PC-3 (cell line): Measurements from ENCODE around the gene PCDHGA5. TPM values are rescaled to one million over a fixed set of nuclear protein-coding genes. Genes with fewer than 3 reads are reported as not detected.
"Not testable (repeated sequence)": the region's sequence is repeated elsewhere in the genome, so short reads cannot be mapped to it uniquely, and the experiment has no call there.

Experiments
- ATAC-seq: fragments of 200-7000 bp; cut with Tn5 transposase; 2 replicates; pipeline ENCODE4 v1.9.1; 2020; ENCODE audit warnings: mild to moderate bottlenecking, moderate library complexity
- BruUV-seq: library from RNA; stranded (reverse); fragments of 400-500 nt; replicated peaks from 2 replicates; lab custom pipeline; 2021; lab: Mats Ljungman, UMichigan
- CTCF ChIA-PET: fragments of 300-600 bp; sonication (Branson Sonifier 250); formaldehyde crosslinking; loops from one replicate; lab custom pipeline; 2022; ENCODE audit warnings: antibody characterized with exemption; lab: Charles Lee
- POLR2A ChIA-PET: fragments of 300-600 bp; sonication (Branson Sonifier 250); formaldehyde crosslinking; loops from one replicate; lab custom pipeline; 2022; ENCODE audit warnings: antibody characterized with exemption; ENCODE audit not compliant: unreplicated experiment; lab: Charles Lee
- DNase-seq: peaks from one replicate; pipeline ENCODE4 v3.0.0-alpha.2; 2015
- H2AFZ ChIP-seq: fragments of 300-600 bp; sonication (generic); 2 replicates; pipeline ENCODE4 v1.6.0; 2016; ENCODE audit warnings: antibody characterized with exemption, low read length
- H3F3A ChIP-seq: fragments of 300-600 bp; sonication (generic); one replicate; pipeline ENCODE4 v1.6.0; 2017; ENCODE audit warnings: antibody characterized with exemption, low read length, control low read depth, mild to moderate bottlenecking; ENCODE audit not compliant: unreplicated experiment
- H3K27ac ChIP-seq: fragments of 300-600 bp; sonication (generic); 2 replicates; pipeline ENCODE4 v1.5.1; 2016; ENCODE audit warnings: mild to moderate bottlenecking, low read length
- H3K27me3 ChIP-seq: fragments of 300-600 bp; sonication (generic); 2 replicates; pipeline ENCODE4 v1.6.1; 2016; ENCODE audit warnings: low read length, mixed read lengths
- H3K36me3 ChIP-seq: fragments of 300-600 bp; sonication (generic); 2 replicates; pipeline ENCODE4 v1.6.1; 2016; ENCODE audit warnings: low read depth, mixed run types, low read length, mixed read lengths
- H3K4me1 ChIP-seq: fragments of 300-600 bp; sonication (generic); 2 replicates; pipeline ENCODE4 v1.5.1; 2016; ENCODE audit warnings: low read length; ENCODE audit not compliant: insufficient read depth
- H3K4me2 ChIP-seq: fragments of 300-600 bp; sonication (generic); 2 replicates; pipeline ENCODE4 v1.6.0; 2016; ENCODE audit warnings: low read length
- H3K4me3 ChIP-seq: fragments of 300-600 bp; sonication (generic); 2 replicates; pipeline ENCODE4 v1.5.1; 2016; ENCODE audit warnings: mild to moderate bottlenecking, low read length, mixed read lengths
- H3K79me2 ChIP-seq: fragments of 300-600 bp; sonication (generic); 2 replicates; pipeline ENCODE4 v1.6.1; 2017; ENCODE audit warnings: low read length, mixed read lengths
- H3K9ac ChIP-seq: fragments of 300-600 bp; sonication (generic); 2 replicates; pipeline ENCODE4 v1.6.0; 2016; ENCODE audit warnings: mild to moderate bottlenecking, low read length
- H3K9me2 ChIP-seq: fragments of 300-600 bp; sonication (generic); replicated peaks from 2 replicates; pipeline ENCODE4 v1.6.1; 2016; ENCODE audit warnings: mixed run types, low read length, mixed read lengths
- H3K9me3 ChIP-seq: fragments of 300-600 bp; sonication (generic); 2 replicates; pipeline ENCODE4 v1.6.1; 2016; ENCODE audit warnings: low read length, mixed read lengths
- H4K20me1 ChIP-seq: fragments of 300-600 bp; sonication (generic); 2 replicates; pipeline ENCODE4 v1.6.1; 2016; ENCODE audit warnings: low read length, mixed read lengths
- EZH2 ChIP-seq: fragments of 300-600 bp; sonication (generic); IDR thresholded peaks from one replicate; pipeline ENCODE4 v1.6.1; 2017; ENCODE audit warnings: antibody characterized with exemption, mild to moderate bottlenecking, low read length; ENCODE audit not compliant: unreplicated experiment
- EZH2phosphoT487 ChIP-seq: fragments of 300-600 bp; sonication (generic); IDR thresholded peaks from 2 replicates; pipeline ENCODE4 v1.6.1; 2018; ENCODE audit warnings: mild to moderate bottlenecking, antibody characterized with exemption, low read length, borderline replicate concordance
- intact Hi-C: fragments of 100-400 bp; cut with micrococcal nuclease; formaldehyde crosslinking; loops from 2 replicates; pipeline ENCODE4 v1.9.0; 2023
- total RNA-seq: library from RNA; depleted of rRNA; stranded (reverse); fragments of >200 nt; gene quantifications from 2 replicates; pipeline ENCODE4 v1.2.3, GENCODE V29; 2014
- TF ChIP-seq, protein P1 (sequence below): fragments of 300-600 bp; sonication (generic); conservative IDR thresholded peaks from 2 replicates; pipeline ENCODE4 v1.5.1; 2017; ENCODE audit warnings: antibody characterized with exemption, low read depth, mild to moderate bottlenecking, low read length

PCDHGA5 gene
- total RNA-seq, 1 experiment from 2014 or later: 0.98 TPM

- Histone ChIP-seq H3K9me2 (no peaks in the 10 kb centered on the region), H4K20me1 (no peaks in the 10 kb centered on the region), H3K79me2 (no peaks in the 10 kb centered on the region), H3K4me1 (no peaks in the 10 kb centered on the region), H3K4me3 (peak within 1 kb of the TSS; percentile 43), H3F3A (no peaks in the 10 kb centered on the region), H3K4me2 (peak within 1 kb of the TSS; percentile 43), H3K27ac (no peak within 1 kb of the TSS), H2AFZ (peak within 1 kb of the TSS; percentile 80), H3K9me3 (0 out of 2 replicates have a peak, but pooled peaks cover 6% of the 10 kb centered on the region), H3K9ac (no peak within 1 kb of the TSS), H3K36me3 (no peaks in the 10 kb centered on the region), H3K27me3 (no peaks in the 10 kb centered on the region)
- DNase-seq: peak; percentile 26
- POLR2A ChIA-PET: no interaction called here
- CTCF ChIA-PET: interaction anchor here (0.5 to 1.2 kb wide), 8 partner anchors 26 to 236 kb away, joined by 3 to 9 read pairs (median 4); no protein-coding TSS in a partner anchor
- intact Hi-C loops: loop anchor here (1.0 kb wide), 1 partner anchor 194 kb away; no protein-coding TSS in a partner anchor
- TF ChIP-seq EZH2phosphoT487 (no peak), EZH2 (no peak)
- TF ChIP-seq, protein P1, sequence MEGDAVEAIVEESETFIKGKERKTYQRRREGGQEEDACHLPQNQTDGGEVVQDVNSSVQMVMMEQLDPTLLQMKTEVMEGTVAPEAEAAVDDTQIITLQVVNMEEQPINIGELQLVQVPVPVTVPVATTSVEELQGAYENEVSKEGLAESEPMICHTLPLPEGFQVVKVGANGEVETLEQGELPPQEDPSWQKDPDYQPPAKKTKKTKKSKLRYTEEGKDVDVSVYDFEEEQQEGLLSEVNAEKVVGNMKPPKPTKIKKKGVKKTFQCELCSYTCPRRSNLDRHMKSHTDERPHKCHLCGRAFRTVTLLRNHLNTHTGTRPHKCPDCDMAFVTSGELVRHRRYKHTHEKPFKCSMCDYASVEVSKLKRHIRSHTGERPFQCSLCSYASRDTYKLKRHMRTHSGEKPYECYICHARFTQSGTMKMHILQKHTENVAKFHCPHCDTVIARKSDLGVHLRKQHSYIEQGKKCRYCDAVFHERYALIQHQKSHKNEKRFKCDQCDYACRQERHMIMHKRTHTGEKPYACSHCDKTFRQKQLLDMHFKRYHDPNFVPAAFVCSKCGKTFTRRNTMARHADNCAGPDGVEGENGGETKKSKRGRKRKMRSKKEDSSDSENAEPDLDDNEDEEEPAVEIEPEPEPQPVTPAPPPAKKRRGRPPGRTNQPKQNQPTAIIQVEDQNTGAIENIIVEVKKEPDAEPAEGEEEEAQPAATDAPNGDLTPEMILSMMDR: peak; percentile 49
- ATAC-seq: peak; percentile 67
- BruUV-seq: TSS peak; percentile 42
Measured at GRCh38 chr5:141330299-141331080, 33.5 kb upstream of the PCDHGA5 start, which contains the start of gene PCDHGA1. Gene PCDHGA1 (plus strand): TSS chr5:141330514.

- H3K9me3 ChIP-seq, H3K4me3 ChIP-seq, CTCF ChIA-PET, H4K20me1 ChIP-seq, H3F3A ChIP-seq, H3K27ac ChIP-seq, H3K27me3 ChIP-seq, BruUV-seq, H3K9ac ChIP-seq, H2AFZ ChIP-seq, H3K9me2 ChIP-seq, H3K4me2 ChIP-seq, H3K36me3 ChIP-seq, intact Hi-C loops, ATAC-seq, DNase-seq, H3K79me2 ChIP-seq, H3K4me1 ChIP-seq, POLR2A ChIA-PET: not testable (repeated sequence)
Measured at GRCh38 chr5:141332571-141332970, 31.4 kb upstream of the PCDHGA5 start.

DNA sequence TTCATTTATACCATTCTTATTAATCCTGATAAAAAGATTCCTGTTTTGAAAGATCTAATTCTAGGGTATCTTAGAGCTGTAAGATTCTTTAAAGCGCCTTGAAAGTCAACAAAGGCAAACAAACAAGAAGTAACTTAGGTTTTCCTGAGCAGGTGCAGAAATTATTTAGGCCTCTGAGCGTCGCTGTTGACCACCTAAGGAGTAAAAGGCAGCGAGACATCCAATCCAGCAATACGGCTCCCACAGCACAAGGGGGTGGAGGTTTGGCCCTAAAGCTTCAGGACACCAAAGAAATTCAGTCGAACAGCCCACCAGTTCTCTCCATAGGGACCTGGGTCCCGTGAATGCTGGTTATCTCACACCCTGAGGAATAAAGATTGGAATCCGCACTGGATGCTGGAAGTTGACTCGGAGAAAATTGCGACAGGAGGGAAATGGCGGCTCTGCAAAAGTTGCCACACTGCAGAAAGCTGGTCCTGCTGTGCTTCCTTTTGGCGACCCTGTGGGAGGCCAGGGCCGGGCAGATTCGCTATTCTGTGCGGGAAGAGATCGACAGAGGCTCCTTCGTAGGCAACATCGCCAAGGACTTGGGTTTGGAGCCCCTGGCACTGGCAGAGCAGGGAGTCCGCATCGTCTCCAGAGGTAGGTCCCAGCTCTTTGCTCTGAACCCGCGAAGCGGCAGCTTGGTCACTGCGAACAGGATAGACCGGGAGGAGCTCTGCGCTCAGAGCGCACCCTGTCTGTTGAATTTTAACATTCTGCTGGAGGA lies 25.2 kb upstream of the PCDHGA5 start, which contains the start of gene PCDHGA2:
Gene PCDHGA2, plus strand, starts transcription at position 223 of the 769 bp plus-strand sequence.
- Histone ChIP-seq H3K27ac (no peak within 1 kb of the TSS), H4K20me1 (no peaks in the 10 kb centered on the region), H3F3A (no peaks in the 10 kb centered on the region), H3K9ac (no peak within 1 kb of the TSS), H3K9me3 (no peaks in the 10 kb centered on the region), H2AFZ (no peak within 1 kb of the TSS), H3K9me2 (no peaks in the 10 kb centered on the region), H3K4me1 (no peaks in the 10 kb centered on the region), H3K27me3 (no peaks in the 10 kb centered on the region), H3K79me2 (no peaks in the 10 kb centered on the region), H3K4me2 (no peak within 1 kb of the TSS), H3K4me3 (no peak within 1 kb of the TSS), H3K36me3 (no peaks in the 10 kb centered on the region)
- intact Hi-C loops: no loop called here
- ATAC-seq (no peak), DNase-seq (peak; percentile 12)
- CTCF ChIA-PET: no interaction called here
- no TSS peak for BruUV-seq
- POLR2A ChIA-PET: no interaction called here
- TF ChIP-seq EZH2phosphoT487 (no peak), EZH2 (no peak)
- TF ChIP-seq, protein P1: 0 out of 2 replicates have a peak, but pooled peaks have one; percentile 12

DNA sequence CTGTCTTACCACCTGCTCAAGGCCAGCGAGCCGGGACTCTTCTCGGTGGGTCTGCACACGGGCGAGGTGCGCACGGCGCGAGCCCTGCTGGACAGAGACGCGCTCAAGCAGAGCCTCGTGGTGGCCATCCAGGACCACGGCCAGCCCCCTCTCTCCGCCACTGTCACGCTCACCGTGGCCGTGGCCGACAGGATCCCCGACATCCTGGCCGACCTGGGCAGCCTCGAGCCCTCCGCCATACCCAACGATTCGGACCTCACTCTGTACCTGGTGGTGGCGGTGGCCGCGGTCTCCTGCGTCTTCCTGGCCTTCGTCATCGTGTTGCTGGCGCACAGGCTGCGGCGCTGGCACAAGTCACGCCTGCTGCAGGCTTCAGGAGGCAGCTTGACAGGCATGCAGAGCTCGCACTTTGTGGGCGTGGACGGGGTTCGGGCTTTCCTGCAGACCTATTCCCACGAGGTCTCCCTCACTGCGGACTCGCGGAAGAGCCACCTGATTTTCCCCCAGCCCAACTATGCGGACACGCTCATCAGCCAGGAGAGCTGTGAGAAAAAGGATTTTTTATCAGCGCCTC lies 23.1 kb upstream of the PCDHGA5 start:
- H3K36me3 ChIP-seq, H3F3A ChIP-seq, CTCF ChIA-PET, H3K27me3 ChIP-seq, DNase-seq, H3K9me3 ChIP-seq, H3K4me1 ChIP-seq, H4K20me1 ChIP-seq, H3K79me2 ChIP-seq, POLR2A ChIA-PET, intact Hi-C loops, H3K9ac ChIP-seq, BruUV-seq, H3K9me2 ChIP-seq, H2AFZ ChIP-seq, ATAC-seq, H3K27ac ChIP-seq, H3K4me2 ChIP-seq, H3K4me3 ChIP-seq: not testable (repeated sequence)
